Activated CD8-positive, alpha-beta T cell treated with anti-CD3 and anti-CD28 coated beads, Interleukin-2, amount 10 ng/mL, durations not matched to agents 7 days and 5 days (primary cell): ENCODE measurements around the gene SMCO2. TPM values are rescaled to one million over a fixed set of nuclear protein-coding genes. Genes with fewer than 3 reads are reported as not detected.

Experiments
- ATAC-seq: fragments of 150-1000 bp; cut with Tn5 transposase; one replicate; pipeline ENCODE4 v1.10.0; 2021; ENCODE audit warnings: moderate library complexity
- CTCF ChIA-PET: fragments of 350-600 bp; sonication (Branson Sonifier 250); formaldehyde crosslinking; loops from one replicate; lab custom pipeline; 2021; ENCODE audit warnings: antibody characterized with exemption; lab: Charles Lee
- POLR2A ChIA-PET: fragments of 350-600 bp; sonication (Branson Sonifier 250); formaldehyde crosslinking; loops from one replicate; lab custom pipeline; 2021; ENCODE audit warnings: antibody characterized with exemption; lab: Charles Lee
- DNase-seq: peaks from one replicate; pipeline ENCODE4 v3.0.0-alpha.2; 2020
- H3K27ac Mint-ChIP-seq: one replicate; pipeline ENCODE4 v1.8.0; 2021; ENCODE audit warnings: mild to moderate bottlenecking, mixed read lengths
- H3K27me3 Mint-ChIP-seq: one replicate; pipeline ENCODE4 v1.8.0; 2021; ENCODE audit warnings: low read depth, mixed read lengths
- H3K36me3 Mint-ChIP-seq: one replicate; pipeline ENCODE4 v1.8.0; 2021; ENCODE audit warnings: low read depth, mixed read lengths
- H3K4me1 Mint-ChIP-seq: one replicate; pipeline ENCODE4 v1.8.0; 2021; ENCODE audit warnings: low read depth, mixed read lengths
- H3K4me3 Mint-ChIP-seq: one replicate; pipeline ENCODE4 v1.8.0; 2021; ENCODE audit warnings: mild to moderate bottlenecking, mixed read lengths
- H3K9me3 Mint-ChIP-seq: one replicate; pipeline ENCODE4 v1.8.0; 2022; ENCODE audit warnings: mixed read lengths; ENCODE audit not compliant: insufficient read depth
- total RNA-seq, 2 experiments: library from RNA; stranded (reverse); gene quantifications; one replicate each; pipeline ENCODE4 v1.2.3, GENCODE V29; 2021

Gene SMCO2
- total RNA-seq, 2 experiments from 2014 or later, result 0.61 TPM; not detected in 1

DNA sequence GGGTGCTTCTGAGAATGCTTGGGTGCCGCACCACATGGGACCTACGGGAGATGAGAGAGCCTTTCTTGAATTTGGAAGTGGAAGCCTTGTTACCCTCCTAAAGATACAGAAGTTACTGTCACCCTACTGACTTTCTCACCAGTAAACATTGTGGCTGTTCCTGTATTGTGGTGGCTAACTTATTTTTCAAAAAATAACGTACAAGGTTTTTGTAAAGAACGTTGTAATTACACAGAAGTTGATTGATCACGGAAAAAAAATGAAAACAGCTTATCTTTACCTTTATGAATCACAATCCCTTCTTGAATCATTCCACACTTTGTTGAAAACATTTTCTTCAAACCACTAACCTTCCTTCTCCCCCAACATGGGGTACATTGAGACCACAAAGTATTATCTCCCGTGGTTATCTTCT lies 55.5 kb downstream of the SMCO2 start:
- H3K4me3 Mint-ChIP-seq, result peak overlapping the region; percentile 28
- H3K4me1 Mint-ChIP-seq, result peaks cover 44% of the 10 kb centered on the region
- peak overlapping the region; percentile 41 for H3K27ac Mint-ChIP-seq
- CTCF ChIA-PET, result interaction anchor here (1.0 to 2.4 kb wide), 3 partner anchors 31 to 151 kb away, joined by 3 to 6 read pairs (median 3); no protein-coding TSS in a partner anchor
- POLR2A ChIA-PET, result interaction anchor here (0.6 to 0.9 kb wide), 2 partner anchors 22 to 240 kb away, joined by 3 read pairs; partner anchors contain the start of gene PPFIBP1
- peaks cover 5% of the 10 kb centered on the region for H3K9me3 Mint-ChIP-seq
- H3K36me3 Mint-ChIP-seq, result peaks cover 35% of the 10 kb centered on the region
- ATAC-seq (peak; percentile 38), DNase-seq (no peak)
- peaks cover 15% of the 10 kb centered on the region for H3K27me3 Mint-ChIP-seq

DNA sequence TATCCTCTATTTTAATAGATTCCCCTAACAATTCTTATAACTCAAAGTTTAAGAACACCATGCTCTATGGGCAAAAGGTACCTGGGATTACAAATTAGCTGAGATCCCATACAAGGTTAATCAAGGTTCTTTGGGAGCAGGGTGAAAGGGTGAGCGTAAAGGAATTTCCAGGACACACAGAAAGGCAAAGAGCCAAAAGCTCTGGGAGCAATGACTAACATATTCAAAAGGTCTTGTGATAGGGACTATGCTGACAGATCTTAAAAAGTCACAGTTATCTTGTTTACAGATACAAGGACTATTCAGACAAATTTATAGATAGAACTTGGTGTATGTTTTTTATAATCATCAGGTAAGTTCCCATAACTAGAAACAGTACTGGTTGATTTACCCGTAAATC lies 58.0 kb downstream of the SMCO2 start:
- Mint-ChIP-seq H3K36me3 (peaks cover 24% of the 10 kb centered on the region), H3K27ac (no peak overlapping the region), H3K4me1 (peaks cover 19% of the 10 kb centered on the region), H3K9me3 (peaks cover 7% of the 10 kb centered on the region), H3K4me3 (no peak overlapping the region), H3K27me3 (peaks cover 21% of the 10 kb centered on the region)
- DNase-seq, result no peak
- ChIA-PET POLR2A (no interaction called here), CTCF (interaction anchor here (1.2 kb wide), 1 partner anchor 19 kb away, joined by 3 read pairs; no protein-coding TSS in a partner anchor)
- no peak for ATAC-seq

DNA sequence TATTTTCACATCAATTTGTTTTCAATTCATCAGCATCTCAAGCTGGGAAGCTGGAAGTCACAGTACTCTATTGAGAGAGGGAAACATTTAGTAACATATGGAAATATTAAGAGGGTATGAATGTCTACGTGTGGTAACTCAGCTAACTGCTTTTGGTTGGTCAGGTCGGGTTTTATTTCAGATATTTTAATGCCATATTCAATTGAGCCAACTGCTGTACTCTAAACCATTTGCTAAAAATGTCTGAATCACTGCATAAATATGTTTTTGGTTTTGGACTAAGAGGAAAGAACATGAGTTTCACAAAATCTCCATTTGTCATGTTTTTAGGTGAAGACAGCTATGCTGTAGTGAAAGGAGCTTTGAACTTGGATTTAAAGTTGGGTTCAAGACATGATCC lies 58.6 kb downstream of the SMCO2 start:
- POLR2A ChIA-PET, result no interaction called here
- no peak for ATAC-seq
- DNase-seq, result no peak
- CTCF ChIA-PET, result interaction anchor here (1.2 kb wide), 1 partner anchor 18 kb away, joined by 3 read pairs; no protein-coding TSS in a partner anchor
- Mint-ChIP-seq H3K4me3 (no peak overlapping the region), H3K9me3 (peaks cover 7% of the 10 kb centered on the region), H3K36me3 (peaks cover 21% of the 10 kb centered on the region), H3K4me1 (peaks cover 16% of the 10 kb centered on the region), H3K27ac (no peak overlapping the region), H3K27me3 (peaks cover 21% of the 10 kb centered on the region)

DNA sequence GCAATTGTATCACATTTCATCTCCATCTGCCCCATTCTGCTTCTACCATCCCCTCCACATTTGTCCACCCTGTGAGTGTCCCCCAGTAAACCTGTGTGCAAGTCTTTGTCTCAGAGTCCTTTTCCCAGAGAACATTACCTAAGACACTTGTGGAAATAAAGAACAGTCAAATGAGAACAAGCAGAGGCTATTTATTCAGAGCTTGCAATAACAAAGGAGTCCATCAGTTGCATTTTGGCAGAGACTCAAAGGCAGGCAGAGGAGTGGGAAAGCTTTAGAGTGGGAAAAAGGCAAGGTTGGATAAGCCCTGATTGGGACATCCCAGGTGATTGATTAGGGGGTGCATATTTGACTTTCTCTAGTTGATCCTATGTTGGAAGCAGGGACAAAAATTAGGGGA lies 59.2 kb downstream of the SMCO2 start:
- ChIA-PET CTCF (no interaction called here), POLR2A (no interaction called here)
- peaks cover 18% of the 10 kb centered on the region for H3K36me3 Mint-ChIP-seq
- DNase-seq, result no peak
- H3K27me3 Mint-ChIP-seq, result peaks cover 22% of the 10 kb centered on the region
- peaks cover 13% of the 10 kb centered on the region for H3K4me1 Mint-ChIP-seq
- no peak overlapping the region for H3K4me3 Mint-ChIP-seq
- no peak overlapping the region for H3K27ac Mint-ChIP-seq
- H3K9me3 Mint-ChIP-seq, result peaks cover 7% of the 10 kb centered on the region
- ATAC-seq, result no peak

DNA sequence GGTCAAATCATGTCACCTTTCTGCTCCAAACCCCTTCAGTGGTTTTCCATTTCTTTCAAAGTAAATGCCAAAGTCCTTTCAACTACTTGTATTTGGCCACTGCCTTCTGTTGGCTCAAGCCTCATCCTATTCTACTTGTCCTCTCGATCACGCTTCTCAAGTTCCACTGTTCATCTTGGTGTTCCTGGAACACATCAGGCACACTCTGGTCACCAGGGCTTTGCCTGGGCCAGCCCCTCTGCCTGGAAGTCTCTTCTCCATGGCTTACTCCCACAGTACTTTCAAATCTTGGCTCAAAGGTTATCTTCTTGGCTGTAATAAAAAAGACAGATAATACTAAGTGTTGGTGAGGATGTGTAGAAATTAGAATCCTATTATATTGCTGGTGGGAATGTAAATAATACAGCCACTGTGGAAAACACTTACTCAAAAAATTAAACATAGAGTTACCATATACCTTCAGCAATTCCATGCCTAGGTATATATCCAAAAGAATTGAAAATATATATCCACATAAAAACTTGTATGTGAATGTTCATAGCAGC lies 60.2 kb downstream of the SMCO2 start:
- ChIA-PET POLR2A (no interaction called here), CTCF (no interaction called here)
- peaks cover 7% of the 10 kb centered on the region for H3K9me3 Mint-ChIP-seq
- peaks cover 29% of the 10 kb centered on the region for H3K27me3 Mint-ChIP-seq
- H3K4me3 Mint-ChIP-seq, result no peak overlapping the region
- H3K4me1 Mint-ChIP-seq, result peaks cover 9% of the 10 kb centered on the region
- no peak for DNase-seq
- peaks cover 15% of the 10 kb centered on the region for H3K36me3 Mint-ChIP-seq
- no peak overlapping the region for H3K27ac Mint-ChIP-seq
- ATAC-seq, result no peak

DNA sequence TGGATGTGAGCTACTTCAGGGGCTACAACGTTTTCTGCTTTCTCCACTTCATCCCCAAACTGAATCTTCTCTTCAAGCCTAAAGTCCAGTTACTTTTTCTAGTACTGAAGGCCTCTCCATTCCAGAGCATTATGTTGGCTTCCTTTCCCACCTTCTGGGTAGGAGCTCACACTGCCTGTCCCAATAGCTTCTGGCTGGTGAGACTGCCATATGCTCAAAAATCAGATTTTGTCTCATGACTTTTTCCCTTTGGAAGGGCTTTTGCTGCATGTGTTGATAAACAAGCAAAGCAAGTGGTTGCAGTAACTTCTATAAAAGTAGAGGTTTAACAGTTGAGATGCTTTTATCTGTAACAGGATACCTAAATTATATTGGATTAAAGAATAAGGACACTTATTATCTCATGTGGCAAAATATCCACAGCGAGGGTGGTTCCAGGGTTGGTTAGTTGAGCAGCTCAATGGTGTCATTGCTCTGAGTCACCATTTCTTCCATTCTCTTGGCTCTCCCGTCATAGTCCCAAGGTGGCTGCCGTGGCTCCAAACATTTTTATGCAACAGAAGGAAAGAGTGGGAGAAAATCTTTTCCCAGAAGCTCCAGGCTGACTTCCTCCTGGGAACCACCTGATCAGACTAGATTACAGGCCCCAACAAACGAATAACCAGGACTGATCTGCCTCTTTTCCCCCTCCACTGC lies 62.3 kb downstream of the SMCO2 start:
- POLR2A ChIA-PET, result interaction anchor here (0.5 kb wide), 1 partner anchor 90 kb away, joined by 3 read pairs; no protein-coding TSS in a partner anchor
- CTCF ChIA-PET, result no interaction called here

DNA sequence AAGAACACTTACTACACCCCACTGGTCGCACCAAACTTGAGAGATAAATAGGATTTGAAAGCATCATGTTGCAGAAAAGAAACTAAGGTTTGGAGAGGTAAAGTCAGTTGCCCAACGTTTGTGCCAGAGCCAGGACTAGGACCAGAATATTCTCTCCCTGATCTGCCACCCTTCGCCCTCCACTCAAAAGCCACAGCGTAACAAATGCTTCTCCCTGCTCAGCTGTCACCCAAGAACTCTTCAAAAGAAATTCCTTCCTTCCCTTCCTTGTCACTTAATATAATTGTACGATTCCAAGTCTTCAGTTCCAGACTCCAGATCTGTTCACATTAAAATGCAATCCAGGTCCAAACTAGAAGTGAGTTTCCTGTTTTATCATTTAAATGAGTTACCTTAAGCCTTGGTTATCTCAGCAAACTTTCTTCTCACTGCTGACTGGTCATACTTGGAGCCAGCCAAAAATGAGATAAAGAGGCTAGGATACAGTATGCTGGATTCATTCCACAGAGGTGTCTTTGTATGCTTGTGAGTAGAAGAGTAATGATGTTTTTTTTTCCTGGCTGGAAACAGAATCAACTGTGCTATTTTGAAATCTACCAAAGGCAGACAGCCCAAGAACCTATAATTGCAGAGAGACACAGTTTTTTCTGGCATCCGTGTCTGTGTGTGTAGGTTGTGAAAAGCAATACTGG lies 64.6 kb downstream of the SMCO2 start:
- DNase-seq (no peak), ATAC-seq (no peak)
- peaks cover 5% of the 10 kb centered on the region for H3K36me3 Mint-ChIP-seq
- no peaks in the 10 kb centered on the region for H3K4me1 Mint-ChIP-seq
- H3K4me3 Mint-ChIP-seq, result no peak overlapping the region
- H3K9me3 Mint-ChIP-seq, result peaks cover 7% of the 10 kb centered on the region
- H3K27me3 Mint-ChIP-seq, result peaks cover 30% of the 10 kb centered on the region
- ChIA-PET POLR2A (no interaction called here), CTCF (interaction anchor here (1.0 kb wide), 1 partner anchor 12 kb away, joined by 3 read pairs; no protein-coding TSS in a partner anchor)
- H3K27ac Mint-ChIP-seq, result no peak overlapping the region

More for the DNA sequence above, 62.3 kb downstream of the SMCO2 start:
- Mint-ChIP-seq H3K4me3 (no peak overlapping the region), H3K4me1 (no peaks in the 10 kb centered on the region), H3K36me3 (peaks cover 6% of the 10 kb centered on the region), H3K27me3 (peaks cover 31% of the 10 kb centered on the region), H3K27ac (no peak overlapping the region), H3K9me3 (peaks cover 7% of the 10 kb centered on the region)
- ATAC-seq (no peak), DNase-seq (no peak)

DNA sequence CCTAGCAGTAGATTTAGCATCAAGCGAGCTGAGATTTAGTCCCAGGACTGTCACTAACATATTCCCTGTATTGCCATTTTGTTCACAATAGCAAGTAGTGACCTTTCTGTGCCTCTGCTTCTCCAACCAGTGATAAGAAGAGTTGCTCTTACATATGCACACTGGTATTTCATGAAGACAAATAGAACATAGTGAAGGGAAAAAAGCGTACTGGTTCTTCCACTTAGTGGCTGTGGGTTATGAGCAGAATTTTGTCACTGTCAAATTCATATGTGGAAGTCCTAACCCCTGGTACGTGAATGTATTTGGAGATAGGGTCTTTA lies 65.1 kb downstream of the SMCO2 start:
- ATAC-seq (no peak), DNase-seq (no peak)
- Mint-ChIP-seq H3K36me3 (peaks cover 1% of the 10 kb centered on the region), H3K27ac (no peak overlapping the region), H3K4me1 (no peaks in the 10 kb centered on the region), H3K27me3 (peaks cover 30% of the 10 kb centered on the region), H3K4me3 (no peak overlapping the region), H3K9me3 (peaks cover 6% of the 10 kb centered on the region)
- ChIA-PET POLR2A (no interaction called here), CTCF (interaction anchor here (1.0 kb wide), 1 partner anchor 12 kb away, joined by 3 read pairs; no protein-coding TSS in a partner anchor)

DNA sequence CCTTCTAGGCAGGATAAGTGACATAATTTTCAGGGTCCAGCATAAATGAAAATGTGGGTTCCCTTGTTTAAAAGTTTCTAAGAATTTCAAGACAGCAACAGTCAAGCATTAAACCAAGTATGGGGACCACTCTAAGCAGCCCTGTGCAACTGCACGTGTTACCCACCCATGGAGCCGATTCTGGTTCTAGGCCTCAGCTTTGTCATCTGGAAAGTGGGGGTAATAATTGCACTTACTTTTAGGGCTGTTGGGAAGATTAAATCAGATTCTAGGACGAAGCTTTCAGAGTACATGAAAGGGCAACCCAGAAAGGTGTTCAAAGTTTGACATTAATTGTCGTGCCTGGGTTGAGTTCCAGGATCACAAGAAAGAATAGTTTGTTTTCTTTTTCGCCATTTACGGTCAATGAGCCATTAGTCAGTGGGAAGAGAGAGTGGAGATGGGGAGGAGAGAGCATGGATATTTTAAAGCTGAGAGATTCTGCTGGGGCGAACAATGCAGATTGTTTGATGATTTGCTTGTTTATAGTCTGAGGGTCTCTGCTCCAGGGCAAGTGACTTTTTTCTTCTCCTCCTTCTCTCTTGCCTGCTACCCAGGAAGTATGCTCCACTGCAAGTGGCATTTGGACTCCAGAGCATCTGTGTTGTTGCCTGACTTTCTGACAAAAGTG lies 66.8 kb downstream of the SMCO2 start:
- CTCF ChIA-PET, result no interaction called here
- Mint-ChIP-seq H3K27me3 (peaks cover 32% of the 10 kb centered on the region), H3K4me1 (no peaks in the 10 kb centered on the region), H3K4me3 (no peak overlapping the region), H3K9me3 (no peaks in the 10 kb centered on the region), H3K27ac (no peak overlapping the region), H3K36me3 (no peaks in the 10 kb centered on the region)
- ATAC-seq (no peak), DNase-seq (no peak)
- POLR2A ChIA-PET, result no interaction called here

DNA sequence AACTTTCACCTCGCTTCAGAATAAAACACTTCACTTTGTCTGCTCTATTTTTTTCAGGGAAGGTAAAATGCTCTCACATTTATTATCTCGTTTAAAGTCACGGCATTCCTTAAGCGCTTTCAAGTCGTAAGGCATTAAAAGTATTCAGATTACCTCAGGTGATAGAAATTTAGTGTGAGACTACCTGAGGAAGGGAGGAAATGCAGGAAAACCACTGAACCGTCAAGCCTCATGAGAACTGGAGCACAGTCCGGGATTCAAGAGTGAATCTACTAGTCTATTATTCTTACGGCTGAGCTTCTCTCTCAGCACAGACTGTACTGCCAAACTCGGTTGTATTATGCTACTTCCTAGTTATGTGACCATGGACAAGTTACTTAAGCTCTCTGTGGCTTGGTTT lies 69.1 kb downstream of the SMCO2 start:
- CTCF ChIA-PET, result no interaction called here
- Mint-ChIP-seq H3K27ac (no peak overlapping the region), H3K36me3 (no peaks in the 10 kb centered on the region), H3K4me1 (no peaks in the 10 kb centered on the region), H3K9me3 (no peaks in the 10 kb centered on the region), H3K4me3 (no peak overlapping the region), H3K27me3 (peaks cover 37% of the 10 kb centered on the region)
- ATAC-seq (no peak), DNase-seq (no peak)
- POLR2A ChIA-PET, result no interaction called here

DNA sequence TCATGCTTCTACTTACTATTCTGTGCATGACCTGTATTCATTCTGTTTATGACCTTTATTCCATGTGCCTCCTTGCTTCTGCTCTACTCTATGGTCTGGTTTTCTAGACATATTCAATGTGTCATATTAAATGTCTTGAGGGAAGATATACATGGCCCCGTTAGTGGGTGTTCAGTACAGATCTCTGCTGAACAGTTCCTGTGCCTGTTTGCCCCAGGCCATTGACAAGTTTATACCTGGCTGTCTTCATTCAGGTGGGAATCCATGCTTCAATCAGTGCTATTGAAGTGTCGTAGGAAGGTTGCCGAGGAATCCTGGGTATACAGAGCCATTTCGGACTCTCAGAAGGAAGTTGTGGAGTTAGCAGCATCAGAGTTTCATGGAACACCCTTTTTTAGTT lies 70.1 kb downstream of the SMCO2 start:
- ChIA-PET POLR2A (no interaction called here), CTCF (no interaction called here)
- Mint-ChIP-seq H3K4me3 (no peak overlapping the region), H3K27ac (no peak overlapping the region), H3K9me3 (no peaks in the 10 kb centered on the region), H3K36me3 (no peaks in the 10 kb centered on the region), H3K27me3 (peaks cover 34% of the 10 kb centered on the region), H3K4me1 (no peaks in the 10 kb centered on the region)
- ATAC-seq (no peak), DNase-seq (no peak)
